Mesendoderm (in vitro differentiated cells): ENCODE measurements around the gene USF2.
A peak's percentile ranks its signal among the peaks of the same experiment; 100 is the strongest.

ENCODE experiments used
- DNase-seq: peaks from one replicate; pipeline ENCODE4 v3.0.0; 2013
- H2AK5ac ChIP-seq: 2 replicates; pipeline ENCODE4 v1.6.1; 2013; ENCODE audit warnings: low read length, inconsistent platforms
- H2BK120ac ChIP-seq: 2 replicates; pipeline ENCODE4 v1.6.1; 2013; ENCODE audit warnings: low read depth, mild to moderate bottlenecking, low read length, moderate library complexity, mixed read lengths
- H2BK15ac ChIP-seq: replicated peaks from 2 replicates; pipeline ENCODE4 v1.6.1; 2013; ENCODE audit warnings: low read depth, mild to moderate bottlenecking, moderate library complexity
- H2BK5ac ChIP-seq: 2 replicates; pipeline ENCODE4 v1.6.1; 2013; ENCODE audit warnings: low read length, inconsistent platforms
- H3K18ac ChIP-seq: 2 replicates; pipeline ENCODE4 v1.6.1; 2013; ENCODE audit warnings: mild to moderate bottlenecking, low read length, mixed read lengths
- H3K23ac ChIP-seq: one replicate; pipeline ENCODE4 v1.6.1; 2013; ENCODE audit warnings: low read length
- H3K27ac ChIP-seq: 2 replicates; pipeline ENCODE4 v1.5.1; 2013; ENCODE audit warnings: low read depth, mild to moderate bottlenecking, inconsistent platforms, low read length, moderate library complexity
- H3K27me3 ChIP-seq: 2 replicates; pipeline ENCODE4 v1.6.1; 2013; ENCODE audit warnings: low read length, control low read depth, mild to moderate bottlenecking, inconsistent platforms; ENCODE audit not compliant: insufficient read depth, poor library complexity
- H3K36me3 ChIP-seq: 2 replicates; pipeline ENCODE4 v1.6.1; 2013; ENCODE audit warnings: low read length, inconsistent platforms; ENCODE audit not compliant: control insufficient read depth, insufficient read depth
- H3K4ac ChIP-seq: one replicate; pipeline ENCODE4 v1.6.1; 2013; ENCODE audit warnings: low read depth, mild to moderate bottlenecking, low read length, moderate library complexity
- H3K4me1 ChIP-seq: 2 replicates; pipeline ENCODE4 v1.6.1; 2013; ENCODE audit warnings: low read depth, low read length, inconsistent platforms; ENCODE audit not compliant: control insufficient read depth
- H3K4me2 ChIP-seq: 2 replicates; pipeline ENCODE4 v1.6.1; 2013; ENCODE audit warnings: low read length
- H3K4me3 ChIP-seq: 2 replicates; pipeline ENCODE4 v1.5.1; 2013; ENCODE audit warnings: mild to moderate bottlenecking, low read length
- H3K56ac ChIP-seq: one replicate; pipeline ENCODE4 v1.6.1; 2013; ENCODE audit warnings: low read length
- H3K79me1 ChIP-seq: 2 replicates; pipeline ENCODE4 v1.6.1; 2013; ENCODE audit warnings: low read length, inconsistent platforms
- H3K79me2 ChIP-seq: 2 replicates; pipeline ENCODE4 v1.6.1; 2013; ENCODE audit warnings: mild to moderate bottlenecking, low read length; ENCODE audit not compliant: control insufficient read depth, insufficient read depth
- H3K9ac ChIP-seq: 2 replicates; pipeline ENCODE4 v1.6.1; 2013; ENCODE audit warnings: low read length, inconsistent platforms
- H4K5ac ChIP-seq: one replicate; pipeline ENCODE4 v1.6.1; 2013; ENCODE audit warnings: low read length
- H4K8ac ChIP-seq: one replicate; pipeline ENCODE4 v1.6.1; 2013; ENCODE audit warnings: low read depth, mild to moderate bottlenecking, control low read depth, low read length, moderate library complexity
- whole genome bisulfite sequencing: extraction: QIAGEN DNeasy Blood & Tissue Kit; methylation state at CpG from one replicate; pipeline ENCODE4 v1.1.7; 2013; ENCODE audit warnings: low lambda C conversion rate, missing lambda C conversion rate; ENCODE audit not compliant: insufficient coverage; ENCODE audit errors: extremely low coverage; 5-methylcytosine and 5-hydroxymethylcytosine counted together

The USF2 gene

DNA sequence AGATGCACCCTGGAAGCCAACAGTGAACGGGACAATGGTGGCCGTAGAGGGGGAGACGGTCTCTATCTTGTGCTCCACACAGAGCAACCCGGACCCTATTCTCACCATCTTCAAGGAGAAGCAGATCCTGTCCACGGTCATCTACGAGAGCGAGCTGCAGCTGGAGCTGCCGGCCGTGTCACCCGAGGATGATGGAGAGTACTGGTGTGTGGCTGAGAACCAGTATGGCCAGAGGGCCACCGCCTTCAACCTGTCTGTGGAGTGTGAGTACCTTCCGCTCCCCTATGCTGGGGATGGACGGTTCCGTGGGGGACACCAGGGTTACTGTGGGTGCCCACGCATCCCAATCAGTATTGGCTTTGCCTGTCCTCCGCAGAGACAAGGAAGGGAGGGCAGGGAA, 33.7 kb downstream of the USF2 start:
- Histone ChIP-seq H3K79me1 (no peaks in the 10 kb centered on the region), H3K27ac (no peak overlapping the region), H3K9ac (no peak overlapping the region), H3K56ac (no peak overlapping the region), H3K79me2 (no peaks in the 10 kb centered on the region), H3K36me3 (no peaks in the 10 kb centered on the region), H2AK5ac (no peak overlapping the region), H2BK5ac (no peak overlapping the region), H3K4me2 (no peak overlapping the region), H4K8ac (no peak overlapping the region), H3K18ac (no peak overlapping the region), H2BK120ac (no peak overlapping the region), H4K5ac (no peak overlapping the region), H3K4me1 (no peaks in the 10 kb centered on the region), H3K27me3 (no peaks in the 10 kb centered on the region), H3K4ac (no peak overlapping the region), H2BK15ac (no peak overlapping the region), H3K23ac (no peak overlapping the region), H3K4me3 (no peak overlapping the region)
- no peak for DNase-seq
- no CpG with 5 or more reads among the region's 16 CpGs for WGBS

DNA sequence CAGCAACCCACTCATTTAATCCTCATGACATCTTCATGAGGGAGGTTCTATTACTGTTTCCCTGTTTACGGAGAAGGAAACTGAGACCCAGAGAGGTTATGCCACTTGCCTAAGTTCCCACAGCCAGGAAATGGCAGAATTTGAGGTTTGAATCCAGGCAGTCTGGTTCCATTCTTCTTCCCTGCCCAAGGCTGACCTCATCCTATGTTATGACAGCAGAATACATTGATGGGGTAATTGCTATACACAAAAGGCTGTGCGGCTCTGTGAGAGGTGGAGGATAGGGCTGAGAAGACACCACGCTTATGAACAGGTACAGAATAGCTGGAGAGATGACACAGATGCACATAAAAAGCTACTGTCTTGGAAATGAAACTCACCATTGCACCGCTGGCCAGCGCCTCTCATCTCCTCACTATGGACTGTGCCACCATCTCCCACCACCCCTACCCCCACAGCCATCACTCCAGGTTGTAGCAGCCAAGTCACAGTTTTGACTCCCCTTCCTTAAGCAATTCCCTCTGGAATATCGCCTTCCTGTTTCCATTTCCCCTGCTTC, 34.7 kb downstream of the USF2 start:
- Histone ChIP-seq H3K4me1 (no peaks in the 10 kb centered on the region), H4K8ac (no peak overlapping the region), H3K18ac (no peak overlapping the region), H3K4ac (no peak overlapping the region), H3K23ac (no peak overlapping the region), H4K5ac (no peak overlapping the region), H2BK15ac (no peak overlapping the region), H3K56ac (peak overlapping the region; percentile 15), H3K79me2 (no peaks in the 10 kb centered on the region), H2BK5ac (no peak overlapping the region), H3K4me3 (no peak overlapping the region), H3K27me3 (no peaks in the 10 kb centered on the region), H2AK5ac (no peak overlapping the region), H2BK120ac (no peak overlapping the region), H3K9ac (no peak overlapping the region), H3K4me2 (no peak overlapping the region), H3K79me1 (no peaks in the 10 kb centered on the region), H3K36me3 (no peaks in the 10 kb centered on the region), H3K27ac (no peak overlapping the region)
- no peak for DNase-seq
- WGBS: no CpG with 5 or more reads among the region's 6 CpGs

DNA sequence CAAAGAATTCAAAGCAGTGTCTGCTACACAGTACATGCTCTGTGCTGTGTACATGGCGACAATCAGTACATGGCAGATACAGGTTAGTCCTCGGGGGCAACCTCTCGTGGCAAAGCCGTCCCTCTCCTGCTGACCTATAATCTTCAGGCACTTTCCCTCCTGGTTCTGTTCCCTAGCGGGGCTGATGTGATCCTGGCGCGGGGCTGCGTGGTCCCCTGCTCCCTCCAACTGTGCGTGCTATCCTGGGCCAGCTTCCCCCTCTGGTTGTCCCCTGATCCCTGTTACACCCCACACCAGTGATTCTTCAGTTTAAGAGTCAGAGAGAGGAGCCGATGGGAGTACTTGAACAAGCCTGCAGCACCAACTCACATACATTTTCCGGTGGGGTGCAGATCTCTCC, 35.3 kb downstream of the USF2 start:
- H3K18ac ChIP-seq: no peak overlapping the region
- no peak overlapping the region for H2BK5ac ChIP-seq
- no peak overlapping the region for H4K5ac ChIP-seq
- no peak overlapping the region for H3K56ac ChIP-seq
- no peak overlapping the region for H3K4me3 ChIP-seq
- H3K27ac ChIP-seq: no peak overlapping the region
- no peaks in the 10 kb centered on the region for H3K4me1 ChIP-seq
- no peaks in the 10 kb centered on the region for H3K79me2 ChIP-seq
- H3K79me1 ChIP-seq: no peaks in the 10 kb centered on the region
- no peak overlapping the region for H2BK120ac ChIP-seq
- H3K9ac ChIP-seq: no peak overlapping the region
- no peak overlapping the region for H2BK15ac ChIP-seq
- H3K36me3 ChIP-seq: no peaks in the 10 kb centered on the region
- no CpG with 5 or more reads among the region's 11 CpGs for WGBS
- DNase-seq: no peak
- H4K8ac ChIP-seq: no peak overlapping the region
- no peak overlapping the region for H3K4me2 ChIP-seq
- H2AK5ac ChIP-seq: no peak overlapping the region
- no peak overlapping the region for H3K4ac ChIP-seq
- H3K23ac ChIP-seq: no peak overlapping the region
- no peaks in the 10 kb centered on the region for H3K27me3 ChIP-seq

DNA sequence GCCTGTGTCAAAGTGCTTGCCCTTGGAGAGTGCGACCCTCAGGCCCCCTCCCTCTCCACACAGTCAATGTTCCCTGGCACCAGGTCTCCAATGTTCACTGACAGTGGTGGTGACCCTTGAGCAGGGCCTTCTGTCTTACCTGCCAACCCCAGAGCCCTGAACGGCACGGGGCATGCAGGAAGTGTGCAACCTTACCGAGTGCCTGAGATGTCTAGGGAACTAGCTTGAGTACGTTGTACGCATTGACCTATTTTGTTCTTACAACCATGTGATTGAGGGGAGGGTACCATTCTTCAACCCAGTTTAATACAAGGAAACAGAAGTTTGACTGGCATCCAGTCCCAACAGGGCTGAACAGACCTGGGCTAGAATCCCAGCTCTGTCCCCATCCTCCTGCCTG, 36.4 kb downstream of the USF2 start:
- Histone ChIP-seq H3K79me1 (no peaks in the 10 kb centered on the region), H3K79me2 (no peaks in the 10 kb centered on the region), H3K18ac (no peak overlapping the region), H2BK5ac (no peak overlapping the region), H2BK15ac (no peak overlapping the region), H3K36me3 (no peaks in the 10 kb centered on the region), H3K4me2 (no peak overlapping the region), H3K56ac (no peak overlapping the region), H4K5ac (no peak overlapping the region), H3K4me1 (no peaks in the 10 kb centered on the region), H3K4ac (no peak overlapping the region), H3K9ac (no peak overlapping the region), H2BK120ac (no peak overlapping the region), H3K4me3 (no peak overlapping the region), H3K27me3 (no peaks in the 10 kb centered on the region), H3K23ac (no peak overlapping the region), H2AK5ac (no peak overlapping the region), H3K27ac (no peak overlapping the region), H4K8ac (no peak overlapping the region)
- no CpG with 5 or more reads among the region's 6 CpGs for WGBS
- no peak for DNase-seq

DNA sequence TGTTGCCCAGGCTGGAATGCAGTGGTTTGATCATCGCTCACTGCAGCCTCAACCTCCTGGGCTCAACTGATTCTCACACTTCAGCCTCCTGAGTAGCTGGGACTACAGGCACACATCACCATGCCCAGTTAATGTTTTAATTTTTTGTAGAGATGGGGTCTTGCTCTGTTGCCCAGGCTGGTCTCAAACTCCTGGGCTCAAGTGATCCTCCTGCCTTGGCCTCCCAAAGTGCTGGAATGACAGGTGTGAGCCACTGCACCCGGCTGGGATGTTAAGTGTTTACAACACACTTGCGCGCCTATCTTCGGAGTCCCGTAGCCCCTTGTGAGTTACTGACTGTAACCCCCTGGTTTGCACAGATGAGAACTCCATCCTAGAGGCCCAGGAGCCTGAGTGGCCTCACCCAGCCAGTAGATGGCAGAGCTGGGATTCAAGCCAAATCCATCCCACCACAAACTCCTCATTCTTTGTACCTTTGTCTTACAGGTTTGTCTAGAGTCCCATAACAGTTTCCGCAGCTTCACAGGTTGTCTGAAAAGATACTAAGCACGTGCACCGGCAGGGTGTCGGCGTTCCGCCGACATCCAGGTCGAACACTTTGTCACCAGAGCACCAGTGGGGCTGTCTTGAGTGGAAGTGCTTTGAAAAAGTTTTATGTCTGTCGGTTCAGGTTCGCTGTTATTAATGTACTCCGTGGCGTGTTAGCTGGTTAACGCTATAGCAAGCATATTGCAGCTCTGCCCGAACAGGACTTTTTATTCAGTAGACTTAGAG, 37.9 kb downstream of the USF2 start:
- Histone ChIP-seq H2BK120ac (no peak overlapping the region), H3K4ac (no peak overlapping the region), H3K18ac (no peak overlapping the region), H2BK15ac (no peak overlapping the region), H3K9ac (no peak overlapping the region), H3K27me3 (no peaks in the 10 kb centered on the region), H3K23ac (no peak overlapping the region), H3K79me1 (no peaks in the 10 kb centered on the region), H3K4me1 (no peaks in the 10 kb centered on the region), H4K5ac (no peak overlapping the region), H3K56ac (no peak overlapping the region), H3K4me2 (no peak overlapping the region), H3K4me3 (no peak overlapping the region), H3K27ac (no peak overlapping the region), H3K79me2 (no peaks in the 10 kb centered on the region), H3K36me3 (no peaks in the 10 kb centered on the region), H2BK5ac (no peak overlapping the region), H2AK5ac (no peak overlapping the region), H4K8ac (no peak overlapping the region)
- no CpG with 5 or more reads among the region's 20 CpGs for WGBS
- DNase-seq: peak; percentile 75

DNA sequence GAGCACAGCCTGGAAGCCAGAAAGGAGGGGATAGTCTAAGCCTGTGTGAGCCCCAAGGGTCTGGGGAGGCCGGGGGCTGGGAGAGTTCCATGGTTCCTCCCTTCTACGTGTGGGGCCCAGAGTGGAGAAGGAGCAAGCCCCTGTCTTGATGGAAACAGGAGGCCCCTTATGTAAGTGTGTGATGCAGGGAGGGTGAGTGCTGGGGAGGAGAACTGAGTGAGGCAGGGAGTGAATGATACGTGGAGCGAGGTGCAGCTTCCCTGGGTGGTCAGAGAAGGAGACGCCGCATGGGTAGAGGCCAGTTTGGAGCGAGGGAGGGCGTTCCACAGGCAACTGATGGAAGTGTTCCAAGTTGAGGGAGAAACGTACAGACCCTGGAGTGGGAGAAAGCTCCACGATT, 39.2 kb downstream of the USF2 start:
- H2BK120ac ChIP-seq: no peak overlapping the region

More for the DNA sequence above, 39.2 kb downstream of the USF2 start:
- Histone ChIP-seq H3K23ac (no peak overlapping the region), H2BK15ac (no peak overlapping the region), H2BK5ac (no peak overlapping the region), H3K79me1 (no peaks in the 10 kb centered on the region), H3K27ac (no peak overlapping the region), H3K4ac (no peak overlapping the region), H3K36me3 (no peaks in the 10 kb centered on the region), H3K27me3 (no peaks in the 10 kb centered on the region), H3K4me3 (no peak overlapping the region), H4K5ac (no peak overlapping the region), H3K56ac (no peak overlapping the region), H4K8ac (no peak overlapping the region), H3K9ac (no peak overlapping the region), H2AK5ac (no peak overlapping the region), H3K79me2 (no peaks in the 10 kb centered on the region), H3K18ac (no peak overlapping the region), H3K4me1 (no peaks in the 10 kb centered on the region), H3K4me2 (no peak overlapping the region)
- WGBS: no CpG with 5 or more reads among the region's 10 CpGs
- no peak for DNase-seq
